Raji (cell line): ENCODE results near the gene USP14.
A peak's percentile ranks its signal among the peaks of the same experiment; 100 is the strongest.

Experiments used
- POLR2A ChIP-seq: IDR thresholded peaks from 2 replicates; pipeline ENCODE4 v1.6.1; 2011; ENCODE audit warnings: low read depth, low read length, control low read depth; ENCODE audit not compliant: insufficient read depth

USP14 gene

GRCh38 chr18:158128-159036 is at the start of gene USP14:
USP14 (plus strand) TSS chr18:158557; CDS start chr18:158699, 142 bp downstream.
- peak; percentile 75 for TF ChIP-seq POLR2A

DNA sequence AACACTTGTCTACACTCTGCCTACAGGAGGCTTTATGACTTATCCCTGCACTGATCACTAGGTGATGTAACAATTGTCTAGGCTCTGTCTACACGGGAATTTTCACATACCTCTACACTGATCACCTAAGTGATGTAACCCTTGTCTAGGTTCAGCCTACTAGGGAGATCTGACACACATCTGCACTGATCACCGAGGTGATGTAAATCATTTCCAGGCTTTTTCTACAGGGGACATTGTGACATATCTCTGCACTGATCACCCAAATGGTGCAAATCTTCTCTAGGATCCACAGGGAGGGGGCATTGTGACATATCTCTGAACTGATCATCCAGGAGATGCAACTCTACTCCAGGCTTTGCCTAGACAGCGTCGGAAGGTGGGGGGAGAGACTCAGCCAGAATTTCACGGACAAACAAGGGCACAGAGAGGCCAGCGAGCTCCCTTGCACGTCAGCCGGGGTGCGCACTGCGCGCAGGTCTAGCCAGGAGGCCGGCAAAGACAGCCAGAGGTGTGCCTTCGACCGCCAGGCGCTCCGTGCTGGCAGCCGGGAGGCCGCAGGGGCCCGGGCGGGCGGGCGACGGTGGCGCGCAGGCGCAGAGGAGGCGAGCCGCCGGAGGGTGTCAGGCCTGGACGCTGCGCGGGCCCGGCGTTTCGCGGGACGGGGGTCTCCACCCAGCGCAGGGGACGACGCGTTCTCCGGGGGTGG is 46.9 kb upstream of the USP14 start:
- peak; percentile 44; the same call in 1 of the 2 replicates for TF ChIP-seq POLR2A

GRCh38 chr18:135045-135444 is 23.3 kb upstream of the USP14 start:
- TF ChIP-seq POLR2A, result no peak

DNA sequence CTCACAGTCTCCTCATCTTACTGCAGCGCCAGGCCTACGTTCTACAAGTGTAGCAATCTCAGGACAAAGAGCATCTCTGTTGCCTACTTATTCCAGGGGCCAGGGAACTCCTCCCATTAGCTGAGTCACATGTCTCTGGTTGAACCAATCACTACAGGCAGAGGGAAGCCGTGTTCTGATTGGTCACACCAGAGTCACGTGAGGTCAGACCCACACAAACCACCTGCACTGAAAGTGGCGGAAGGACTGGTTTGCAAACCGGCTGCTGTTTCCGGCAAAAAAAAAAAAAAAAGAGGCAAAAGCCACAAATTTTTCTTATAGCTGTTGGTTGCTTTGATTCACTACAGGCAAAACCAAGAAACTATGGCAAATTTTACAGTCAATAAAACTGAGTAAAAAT is 21.9 kb upstream of the USP14 start:
- TF ChIP-seq POLR2A, result no peak

DNA sequence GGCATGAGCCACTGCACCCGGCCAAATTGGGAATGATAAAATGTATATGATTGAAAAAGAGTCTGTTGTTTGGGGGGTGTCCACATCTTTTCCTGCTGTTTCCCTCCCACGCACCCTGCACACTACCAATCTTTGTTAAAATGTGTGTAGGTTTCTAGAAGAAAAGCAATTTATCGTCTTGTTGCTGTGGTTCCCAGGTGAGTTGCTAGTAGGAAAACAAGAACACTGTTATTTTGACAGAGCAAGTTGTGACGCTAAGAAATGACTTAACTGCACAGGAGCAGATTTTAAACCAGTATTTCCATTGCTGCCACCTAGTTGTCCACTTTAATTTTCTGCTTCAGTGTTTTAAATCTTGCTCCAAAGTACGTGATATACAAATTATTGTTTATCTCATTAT is 21.0 kb upstream of the USP14 start:
- TF ChIP-seq POLR2A, result no peak

DNA sequence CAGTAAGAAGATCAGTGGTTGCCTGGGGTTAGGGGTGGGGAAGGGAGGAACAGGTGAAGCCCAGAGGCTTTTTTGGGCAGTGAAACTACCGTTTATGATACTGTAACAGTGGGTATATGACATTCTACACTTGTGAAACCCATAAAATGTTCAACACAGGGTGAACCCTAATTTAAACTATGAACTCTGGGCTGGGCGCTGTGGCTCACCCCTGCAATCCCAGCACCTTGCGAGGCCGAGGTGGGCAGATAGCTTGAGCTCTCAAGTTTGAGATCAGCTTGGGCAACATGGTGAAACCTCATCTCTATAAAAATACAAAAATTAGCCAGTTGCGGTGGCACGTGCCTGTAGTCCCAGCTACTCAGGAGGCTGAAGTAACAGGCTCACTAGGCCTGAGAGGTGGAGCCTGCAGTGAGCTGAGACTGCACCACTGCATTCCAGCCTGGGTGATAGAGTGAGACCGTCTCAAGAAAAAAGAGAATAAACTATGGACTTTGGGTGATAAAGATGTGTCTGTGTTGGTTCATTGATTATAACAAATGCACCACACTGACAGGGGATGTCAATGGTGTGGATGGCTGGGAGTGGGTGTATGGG is 17.6 kb upstream of the USP14 start:
- no peak for TF ChIP-seq POLR2A

DNA sequence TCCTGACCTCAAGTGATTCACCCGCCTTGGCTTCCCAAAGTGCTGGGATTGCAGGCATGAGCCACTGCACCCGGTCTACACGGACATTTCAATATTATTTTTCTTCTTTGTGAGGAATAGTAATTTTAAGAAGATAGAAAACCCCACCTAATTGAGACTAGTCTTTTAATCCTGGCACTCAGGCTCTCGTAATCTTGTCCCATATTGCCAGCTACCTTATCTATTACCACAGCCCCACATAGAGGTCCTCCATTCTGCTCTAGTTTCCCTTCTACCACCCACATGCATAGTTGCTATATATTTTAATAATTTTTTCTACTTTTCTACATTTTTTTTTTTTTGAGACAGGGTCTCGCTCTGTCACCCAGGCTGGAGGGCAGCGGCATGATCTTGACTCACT is 9.5 kb upstream of the USP14 start:
- no peak for TF ChIP-seq POLR2A

GRCh38 chr18:154151-154550 is 4.2 kb upstream of the USP14 start:
- TF ChIP-seq POLR2A, result no peak

GRCh38 chr18:155688-156087 is 2.7 kb upstream of the USP14 start:
- no peak for TF ChIP-seq POLR2A

GRCh38 chr18:156514-157230 is 1.7 kb upstream of the USP14 start:
- TF ChIP-seq POLR2A, result no peak

DNA sequence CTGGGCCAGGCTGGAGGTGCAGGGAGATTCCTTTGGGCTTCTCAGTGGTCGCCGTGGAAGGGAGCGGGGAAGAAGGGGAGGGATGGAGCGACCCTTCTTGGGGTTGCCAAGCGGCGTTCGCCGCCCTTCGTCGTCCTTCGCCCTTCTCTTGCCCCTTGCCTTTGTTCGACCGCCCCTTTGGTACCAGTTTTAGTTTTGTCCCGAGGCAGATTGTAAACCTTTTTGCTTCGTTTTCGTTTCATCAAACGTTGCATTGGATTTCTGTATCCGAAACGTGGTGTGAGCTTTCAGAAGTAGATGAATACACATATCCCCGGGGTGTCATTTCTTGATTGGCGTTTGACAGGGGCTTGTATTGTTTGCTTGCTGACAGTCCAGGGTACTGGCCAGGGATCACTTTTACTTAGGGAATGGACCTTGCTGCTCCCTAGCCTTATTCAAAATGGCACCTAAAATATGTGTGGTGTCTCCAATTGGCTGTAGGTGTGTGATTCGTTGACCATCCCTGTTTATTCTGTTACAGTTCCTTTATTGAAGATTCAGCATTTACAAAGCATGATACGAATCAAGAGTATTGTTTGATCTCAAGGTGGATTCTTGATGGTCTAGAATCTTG is 788 bp downstream of the USP14 start:
- no peak for TF ChIP-seq POLR2A

DNA sequence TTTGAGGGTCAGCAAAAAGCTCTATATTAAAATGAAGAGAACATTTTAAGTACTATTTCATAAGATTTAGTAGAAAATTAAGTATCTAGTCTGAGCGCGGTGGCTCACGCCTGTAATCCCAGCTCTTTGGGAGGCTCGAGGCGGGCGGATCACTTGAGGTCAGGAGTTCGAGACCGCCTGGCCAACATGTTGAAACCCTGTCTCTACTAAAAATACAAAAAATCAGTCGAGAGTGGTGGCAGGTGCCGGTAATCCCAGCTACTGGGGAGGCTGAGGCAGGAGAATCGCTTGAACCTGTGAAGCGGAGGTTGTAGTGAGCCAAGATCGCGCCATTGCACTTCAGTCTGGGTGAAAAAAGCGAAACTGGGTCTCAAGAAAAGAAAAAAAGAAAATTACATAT is 1.6 kb downstream of the USP14 start:
- no peak for TF ChIP-seq POLR2A

DNA sequence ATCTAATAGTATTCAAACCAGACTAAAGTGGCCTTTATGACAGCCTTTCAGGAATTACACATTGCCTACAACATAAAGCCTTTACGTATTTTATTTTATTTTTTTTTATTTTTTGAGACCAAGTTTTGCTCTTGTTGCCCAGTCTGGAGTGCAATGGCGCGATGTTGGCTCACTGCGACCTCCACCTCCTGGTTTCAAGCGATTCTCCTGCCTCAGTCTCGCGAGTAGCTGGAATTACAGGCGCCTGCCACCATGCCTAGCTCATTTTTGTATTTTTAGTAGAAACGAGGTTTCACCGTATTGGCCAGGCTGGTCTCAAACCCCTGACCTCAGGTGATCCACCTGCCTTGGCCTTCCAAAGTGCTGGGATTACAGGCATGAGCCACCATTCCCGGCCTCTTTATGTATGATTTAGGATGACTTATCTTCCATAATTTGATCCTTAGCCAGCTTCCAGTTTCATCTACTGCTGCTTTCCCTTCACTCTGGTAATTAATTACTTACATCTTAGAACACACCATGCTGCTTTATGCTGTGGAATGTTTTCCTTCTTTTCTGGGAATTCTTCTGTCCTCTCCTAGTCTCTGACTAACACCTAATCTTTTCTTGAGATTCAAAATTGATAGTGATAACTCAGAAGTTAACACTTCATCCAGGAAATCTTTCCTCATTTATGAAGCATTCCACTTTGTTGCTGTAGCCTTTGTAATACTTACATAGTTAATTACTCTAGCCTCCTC is 2.6 kb downstream of the USP14 start:
- no peak for TF ChIP-seq POLR2A

- no peak for TF ChIP-seq POLR2A
Measured at GRCh38 chr18:172361-172760, 14.0 kb downstream of the USP14 start.
